ENCODE results near the gene SLC25A1.

DNA sequence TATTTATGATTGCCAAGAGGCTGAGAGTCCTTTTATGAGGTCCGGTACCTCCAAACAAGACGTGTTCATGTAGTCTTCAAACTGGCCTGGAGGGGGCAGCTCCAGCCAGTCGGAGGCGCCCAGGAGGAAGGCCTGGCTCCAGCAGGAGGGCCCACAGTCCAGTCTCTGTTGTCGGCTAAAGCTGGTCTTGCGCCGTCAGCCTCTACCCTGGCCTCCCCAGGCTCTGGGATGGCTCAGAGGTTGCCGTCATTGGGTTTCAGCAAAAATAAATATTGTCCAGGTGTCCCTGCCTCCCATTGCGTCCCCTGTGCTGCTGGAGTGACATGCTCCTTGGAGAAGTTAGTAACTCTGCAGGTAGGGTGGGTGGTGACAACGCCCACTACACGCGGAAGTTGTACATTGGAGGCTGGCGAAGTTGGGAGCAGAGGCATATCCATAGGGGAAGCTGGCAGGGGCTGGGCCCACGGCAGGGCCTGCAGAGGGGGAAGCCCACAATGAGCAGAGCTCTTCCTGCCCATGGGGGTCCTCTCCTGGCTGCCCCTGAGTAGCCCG, 1.0 kb upstream of the SLC25A1 start:
- TF ChIP-seq POLR2A (IDR thresholded peaks at IDR 0.05) = no peak
- TF ChIP-seq, protein P1, sequence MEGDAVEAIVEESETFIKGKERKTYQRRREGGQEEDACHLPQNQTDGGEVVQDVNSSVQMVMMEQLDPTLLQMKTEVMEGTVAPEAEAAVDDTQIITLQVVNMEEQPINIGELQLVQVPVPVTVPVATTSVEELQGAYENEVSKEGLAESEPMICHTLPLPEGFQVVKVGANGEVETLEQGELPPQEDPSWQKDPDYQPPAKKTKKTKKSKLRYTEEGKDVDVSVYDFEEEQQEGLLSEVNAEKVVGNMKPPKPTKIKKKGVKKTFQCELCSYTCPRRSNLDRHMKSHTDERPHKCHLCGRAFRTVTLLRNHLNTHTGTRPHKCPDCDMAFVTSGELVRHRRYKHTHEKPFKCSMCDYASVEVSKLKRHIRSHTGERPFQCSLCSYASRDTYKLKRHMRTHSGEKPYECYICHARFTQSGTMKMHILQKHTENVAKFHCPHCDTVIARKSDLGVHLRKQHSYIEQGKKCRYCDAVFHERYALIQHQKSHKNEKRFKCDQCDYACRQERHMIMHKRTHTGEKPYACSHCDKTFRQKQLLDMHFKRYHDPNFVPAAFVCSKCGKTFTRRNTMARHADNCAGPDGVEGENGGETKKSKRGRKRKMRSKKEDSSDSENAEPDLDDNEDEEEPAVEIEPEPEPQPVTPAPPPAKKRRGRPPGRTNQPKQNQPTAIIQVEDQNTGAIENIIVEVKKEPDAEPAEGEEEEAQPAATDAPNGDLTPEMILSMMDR (IDR thresholded peaks at IDR 0.05) = no peak
